H9 (cell line): Measurements from ENCODE around the gene IFT25. TPM values are rescaled to one million over a fixed set of nuclear protein-coding genes. Genes with fewer than 3 reads are reported as not detected.

Source experiments
- DNase-seq: peaks from one replicate; pipeline ENCODE4 v3.0.0-alpha.2; 2017
- H2AFZ ChIP-seq: one replicate; pipeline ENCODE4 v1.6.1; 2013; ENCODE audit warnings: mild to moderate bottlenecking, low read length, control low read depth, moderate library complexity
- H2AK5ac ChIP-seq: 2 replicates; pipeline ENCODE4 v1.6.1; 2013; ENCODE audit warnings: low read length, control low read depth, mixed read lengths; ENCODE audit not compliant: insufficient read length
- H2BK120ac ChIP-seq: one replicate; pipeline ENCODE4 v1.6.1; 2013; ENCODE audit warnings: low read depth, mild to moderate bottlenecking, low read length, control low read depth, inconsistent platforms; ENCODE audit not compliant: poor library complexity, severe bottlenecking
- H2BK12ac ChIP-seq: 2 replicates; pipeline ENCODE4 v1.6.1; 2013; ENCODE audit warnings: low read length, control low read depth, mixed read lengths, low read depth; ENCODE audit not compliant: insufficient read length
- H2BK15ac ChIP-seq: 2 replicates; pipeline ENCODE4 v1.6.1; 2013; ENCODE audit warnings: low read depth, low read length, control low read depth
- H2BK20ac ChIP-seq: one replicate; pipeline ENCODE4 v1.6.1; 2013; ENCODE audit warnings: low read depth, mild to moderate bottlenecking, low read length, control low read depth, inconsistent platforms; ENCODE audit not compliant: poor library complexity, severe bottlenecking
- H2BK5ac ChIP-seq: 2 replicates; pipeline ENCODE4 v1.6.1; 2013; ENCODE audit warnings: low read length, control low read depth, mixed read lengths; ENCODE audit not compliant: insufficient read length
- H3K14ac ChIP-seq: 2 replicates; pipeline ENCODE4 v1.6.1; 2013; ENCODE audit warnings: low read length, control low read depth; ENCODE audit not compliant: insufficient read depth
- H3K18ac ChIP-seq: 2 replicates; pipeline ENCODE4 v1.6.1; 2013; ENCODE audit warnings: low read depth, mild to moderate bottlenecking, mixed read lengths, low read length, control low read depth; ENCODE audit not compliant: insufficient read length
- H3K23ac ChIP-seq: 2 replicates; pipeline ENCODE4 v1.6.1; 2013; ENCODE audit warnings: low read length, control low read depth, mixed read lengths, low read depth; ENCODE audit not compliant: insufficient read length
- H3K23me2 ChIP-seq: 2 replicates; pipeline ENCODE4 v1.6.1; 2013; ENCODE audit warnings: low read depth, mild to moderate bottlenecking, mixed read lengths, low read length, control low read depth; ENCODE audit not compliant: insufficient read length, poor library complexity, severe bottlenecking
- H3K27ac ChIP-seq: 2 replicates; pipeline ENCODE4 v1.5.1; 2013; ENCODE audit warnings: low read length, control low read depth, mixed read lengths, low read depth; ENCODE audit not compliant: insufficient read length
- H3K27me3 ChIP-seq: 2 replicates; pipeline ENCODE4 v1.6.1; 2013; ENCODE audit warnings: low read length, control low read depth, inconsistent platforms; ENCODE audit not compliant: insufficient read depth
- H3K4ac ChIP-seq: 2 replicates; pipeline ENCODE4 v1.6.1; 2013; ENCODE audit warnings: low read depth, mild to moderate bottlenecking, control low read depth, inconsistent platforms, low read length, moderate library complexity
- H3K4me1 ChIP-seq: 2 replicates; pipeline ENCODE4 v1.6.1; 2013; ENCODE audit warnings: low read length, control low read depth, inconsistent platforms; ENCODE audit not compliant: insufficient read depth
- H3K4me2 ChIP-seq: 2 replicates; pipeline ENCODE4 v1.6.1; 2013; ENCODE audit warnings: low read length, control low read depth, mixed read lengths; ENCODE audit not compliant: insufficient read length, insufficient read depth
- H3K56ac ChIP-seq: 2 replicates; pipeline ENCODE4 v1.6.1; 2013; ENCODE audit warnings: low read depth, mild to moderate bottlenecking, mixed read lengths, low read length, control low read depth; ENCODE audit not compliant: insufficient read length
- H3K79me1 ChIP-seq: 2 replicates; pipeline ENCODE4 v1.6.1; 2013; ENCODE audit warnings: low read depth, mild to moderate bottlenecking, moderate library complexity, low read length, control low read depth, inconsistent platforms; ENCODE audit not compliant: insufficient read depth, poor library complexity, severe bottlenecking
- H3K79me2 ChIP-seq: 2 replicates; pipeline ENCODE4 v1.6.1; 2013; ENCODE audit warnings: low read length, control low read depth, inconsistent platforms; ENCODE audit not compliant: insufficient read depth
- H3K9ac ChIP-seq: 2 replicates; pipeline ENCODE4 v1.6.1; 2013; ENCODE audit warnings: low read length, control low read depth, mixed read lengths; ENCODE audit not compliant: insufficient read length; ENCODE audit errors: extremely low read depth
- H3K9me3 ChIP-seq: one replicate; pipeline ENCODE4 v1.6.1; 2013; ENCODE audit warnings: low read depth, low read length, inconsistent platforms; ENCODE audit not compliant: control insufficient read depth
- H3T11ph ChIP-seq: one replicate; pipeline ENCODE4 v1.6.1; 2013; ENCODE audit warnings: mild to moderate bottlenecking, low read length, control low read depth, inconsistent platforms
- H4K20me1 ChIP-seq: one replicate; pipeline ENCODE4 v1.6.1; 2013; ENCODE audit not compliant: control insufficient read depth, insufficient read length, insufficient read depth
- H4K5ac ChIP-seq: 2 replicates; pipeline ENCODE4 v1.6.1; 2013; ENCODE audit warnings: low read depth, mild to moderate bottlenecking, mixed read lengths, low read length, control low read depth; ENCODE audit not compliant: insufficient read length
- H4K8ac ChIP-seq: replicated peaks from 2 replicates; pipeline ENCODE4 v1.6.1; 2013; ENCODE audit warnings: low read length, control low read depth, mixed read lengths, low read depth; ENCODE audit not compliant: insufficient read length
- H4K91ac ChIP-seq: 2 replicates; pipeline ENCODE4 v1.6.1; 2013; ENCODE audit warnings: low read depth, mild to moderate bottlenecking, moderate library complexity, mixed read lengths, low read length, control low read depth; ENCODE audit not compliant: insufficient read length
- H3K27ac Mint-ChIP-seq, 3 experiments: 2 replicates in 2 of 3; 3 replicates in 1 of 3; pipeline ENCODE4 v1.8.0; 2020 to 2021; ENCODE audit warnings: mixed read lengths in 3 of 3, mild to moderate bottlenecking in 1 of 3, moderate library complexity in 1 of 3
- H3K27me3 Mint-ChIP-seq: 2 replicates; pipeline ENCODE4 v1.8.0; 2021; ENCODE audit warnings: low read depth, mild to moderate bottlenecking, moderate library complexity, mixed read lengths
- H3K36me3 Mint-ChIP-seq, 3 experiments: 2 replicates in 2 of 3; 3 replicates in 1 of 3; pipeline ENCODE4 v1.8.0; 2020 to 2021; ENCODE audit warnings: low read depth in 3 of 3, mixed read lengths in 3 of 3; ENCODE audit not compliant: insufficient read depth in 1 of 3
- H3K4me1 Mint-ChIP-seq, 2 experiments: 2 replicates each; pipeline ENCODE4 v1.8.0; 2020; ENCODE audit warnings: mixed read lengths in 2 of 2
- H3K4me3 Mint-ChIP-seq, 2 experiments: 2 replicates in 1 of 2; 3 replicates in 1 of 2; pipeline ENCODE4 v1.8.0; 2020 to 2021; ENCODE audit warnings: mild to moderate bottlenecking in 2 of 2, mixed read lengths in 2 of 2, moderate library complexity in 1 of 2
- H3K9me3 Mint-ChIP-seq, 2 experiments: 2 replicates in 1 of 2; 3 replicates in 1 of 2; pipeline ENCODE4 v1.8.0; 2020; ENCODE audit warnings: mild to moderate bottlenecking in 2 of 2, mixed read lengths in 2 of 2, moderate library complexity in 1 of 2
- CTCF ChIP-seq: fragments of 200-600 bp; sonication (generic); conservative IDR thresholded peaks from 3 replicates; pipeline ENCODE4 v1.8.0; 2021; ENCODE audit warnings: antibody characterized with exemption, mild to moderate bottlenecking
- WGBS: extraction: QIAGEN DNeasy Blood & Tissue Kit; methylation state at CpG from one replicate; pipeline ENCODE4 v1.1.7; 2013; ENCODE audit warnings: missing lambda C conversion rate, low lambda C conversion rate, mixed read lengths; ENCODE audit not compliant: insufficient read length; ENCODE audit errors: extremely low coverage; 5-methylcytosine and 5-hydroxymethylcytosine counted together
- total RNA-seq: library from RNA; stranded (reverse); gene quantifications from 2 replicates; pipeline ENCODE4 v1.2.1, GENCODE V29; 2021

IFT25 gene
- total RNA-seq, 1 experiment from 2014 or later = 36.8 TPM

GRCh38 chr1:53894644-53895043, 50.9 kb downstream of the IFT25 start:
- Histone ChIP-seq H3K79me2 (no peaks in the 10 kb centered on the region), H3K4ac (no peak overlapping the region), H4K8ac (no peak overlapping the region), H2AFZ (no peak overlapping the region), H2BK120ac (no peak overlapping the region), H2BK12ac (no peak overlapping the region), H4K5ac (no peak overlapping the region), H2BK5ac (no peak overlapping the region), H3K14ac (no peak overlapping the region), H4K91ac (no peak overlapping the region), H3T11ph (no peak overlapping the region), H3K27me3 (no peaks in the 10 kb centered on the region), H3K79me1 (no peaks in the 10 kb centered on the region), H3K18ac (no peak overlapping the region), H3K23ac (no peak overlapping the region), H3K27ac (no peak overlapping the region), H3K56ac (no peak overlapping the region), H3K9ac (no peak overlapping the region), H3K4me1 (no peaks in the 10 kb centered on the region; the same call in 1 of the 2 replicates), H3K9me3 (no peaks in the 10 kb centered on the region), H2BK15ac (no peak overlapping the region), H2AK5ac (no peak overlapping the region), H4K20me1 (no peaks in the 10 kb centered on the region), H3K4me2 (no peak overlapping the region), H3K23me2 (no peaks in the 10 kb centered on the region), H2BK20ac (no peak overlapping the region)
- Mint-ChIP-seq H3K36me3 (no peaks in the 10 kb centered on the region), H3K4me3 (no peak overlapping the region), H3K27me3 (peaks cover 10% of the 10 kb centered on the region), H3K9me3 (no peaks in the 10 kb centered on the region), H3K4me1 (peaks cover 12 to 15% of the 10 kb centered on the region in 2 experiments), H3K27ac (no peak overlapping the region)
- TF ChIP-seq CTCF = no peak
- no CpG with 5 or more reads among the region's 5 CpGs for WGBS
- no peak for DNase-seq
